ENCODE measurements around the gene TPRX1. TPM values are rescaled to one million over a fixed set of nuclear protein-coding genes. Genes with fewer than 3 reads are reported as not detected.
"Not testable (repeated sequence)": the region's sequence is repeated elsewhere in the genome, so short reads cannot be mapped to it uniquely, and the experiment has no call there.

Gene TPRX1
- total RNA-seq, 1 donor: not detected

GRCh38 chr19:47813304-47813994, 9.1 kb upstream of the TPRX1 start:
- Histone ChIP-seq H3K36me3 (ENCODE audit: insufficient read depth, low read length) (no peaks in the 10 kb centered on the region), H3K4me1 (ENCODE audit: insufficient read depth, low read length) (no peaks in the 10 kb centered on the region), H2AFZ (ENCODE audit: low read length) (no peak overlapping the region), H3K4me3 (ENCODE audit: insufficient read depth, low read length) (no peak overlapping the region), H3K27ac (ENCODE audit: low read depth, low read length) (no peak overlapping the region), H4K20me1 (ENCODE audit: insufficient read depth, low read length) (no peaks in the 10 kb centered on the region), H3K79me2 (ENCODE audit: insufficient read depth, low read length) (no peaks in the 10 kb centered on the region), H3K27me3 (ENCODE audit: insufficient read depth, low read length) (no peaks in the 10 kb centered on the region), H3K9me3 (ENCODE audit: low read depth, low read length) (no peaks in the 10 kb centered on the region), H3K4me2 (ENCODE audit: insufficient read depth, low read length) (no peak overlapping the region)
- peak; percentile 90 for DNase-seq (ENCODE audit: insufficient read length, low spot score, missing footprints)
- peak; percentile 55 for TF ChIP-seq CTCF (IDR thresholded peaks at IDR 0.05; ENCODE audit: extremely low read depth, low read depth, low read length)

GRCh38 chr19:47806435-47806834, 2.1 kb upstream of the TPRX1 start:
- TF ChIP-seq CTCF (IDR thresholded peaks at IDR 0.05; ENCODE audit: extremely low read depth, low read depth, low read length): no peak
- Histone ChIP-seq H3K36me3 (ENCODE audit: insufficient read depth, low read length) (no peaks in the 10 kb centered on the region), H3K9me3 (ENCODE audit: low read depth, low read length) (peaks cover under 1% of the 10 kb centered on the region), H3K4me1 (ENCODE audit: insufficient read depth, low read length) (no peaks in the 10 kb centered on the region), H2AFZ (ENCODE audit: low read length) (no peak overlapping the region), H4K20me1 (ENCODE audit: insufficient read depth, low read length) (no peaks in the 10 kb centered on the region), H3K4me3 (ENCODE audit: insufficient read depth, low read length) (no peak overlapping the region), H3K4me2 (ENCODE audit: insufficient read depth, low read length) (no peak overlapping the region), H3K27me3 (ENCODE audit: insufficient read depth, low read length) (no peaks in the 10 kb centered on the region), H3K27ac (ENCODE audit: low read depth, low read length) (no peak overlapping the region), H3K79me2 (ENCODE audit: insufficient read depth, low read length) (no peaks in the 10 kb centered on the region)
- no peak for DNase-seq (ENCODE audit: insufficient read length, low spot score, missing footprints)

- Histone ChIP-seq H3K27me3 (ENCODE audit: insufficient read depth, low read length) (no peaks in the 10 kb centered on the region), H3K4me3 (ENCODE audit: insufficient read depth, low read length) (no peak overlapping the region), H3K9me3 (ENCODE audit: low read depth, low read length) (peaks cover 3% of the 10 kb centered on the region), H3K79me2 (ENCODE audit: insufficient read depth, low read length) (no peaks in the 10 kb centered on the region), H2AFZ (ENCODE audit: low read length) (no peak overlapping the region), H4K20me1 (ENCODE audit: insufficient read depth, low read length) (no peaks in the 10 kb centered on the region), H3K4me1 (ENCODE audit: insufficient read depth, low read length) (no peaks in the 10 kb centered on the region), H3K36me3 (ENCODE audit: insufficient read depth, low read length) (no peaks in the 10 kb centered on the region), H3K27ac (ENCODE audit: low read depth, low read length) (no peak overlapping the region), H3K4me2 (ENCODE audit: insufficient read depth, low read length) (no peak overlapping the region)
- DNase-seq (ENCODE audit: insufficient read length, low spot score, missing footprints): peak; percentile 36
- TF ChIP-seq CTCF (IDR thresholded peaks at IDR 0.05; ENCODE audit: extremely low read depth, low read depth, low read length): no peak
Measured at GRCh38 chr19:47805313-47805712, 962 bp upstream of the TPRX1 start.

- not testable (repeated sequence) for H3K27ac ChIP-seq (ENCODE audit: low read depth, low read length); H3K36me3 ChIP-seq (ENCODE audit: insufficient read depth, low read length); H3K9me3 ChIP-seq (ENCODE audit: low read depth, low read length); DNase-seq (ENCODE audit: insufficient read length, low spot score, missing footprints); H3K79me2 ChIP-seq (ENCODE audit: insufficient read depth, low read length); H4K20me1 ChIP-seq (ENCODE audit: insufficient read depth, low read length); H3K27me3 ChIP-seq (ENCODE audit: insufficient read depth, low read length); H3K4me2 ChIP-seq (ENCODE audit: insufficient read depth, low read length); H2AFZ ChIP-seq (ENCODE audit: low read length); H3K4me1 ChIP-seq (ENCODE audit: insufficient read depth, low read length); H3K4me3 ChIP-seq (ENCODE audit: insufficient read depth, low read length)
Measured at GRCh38 chr19:47803671-47804070, 680 bp downstream of the TPRX1 start.

- H3K79me2 ChIP-seq (ENCODE audit: insufficient read depth, low read length); H4K20me1 ChIP-seq (ENCODE audit: insufficient read depth, low read length); H3K27ac ChIP-seq (ENCODE audit: low read depth, low read length); H2AFZ ChIP-seq (ENCODE audit: low read length); DNase-seq (ENCODE audit: insufficient read length, low spot score, missing footprints); H3K4me3 ChIP-seq (ENCODE audit: insufficient read depth, low read length); H3K36me3 ChIP-seq (ENCODE audit: insufficient read depth, low read length); H3K4me2 ChIP-seq (ENCODE audit: insufficient read depth, low read length); H3K27me3 ChIP-seq (ENCODE audit: insufficient read depth, low read length); H3K4me1 ChIP-seq (ENCODE audit: insufficient read depth, low read length); H3K9me3 ChIP-seq (ENCODE audit: low read depth, low read length): not testable (repeated sequence)
Measured at GRCh38 chr19:47803148-47803547, 1.2 kb downstream of the TPRX1 start.

Measured in osteoblast (primary cell).